ENCODE measurements around the gene PLXNB3.
A peak's percentile ranks its signal among the peaks of the same experiment; 100 is the strongest.
"Not testable (repeated sequence)": the region's sequence is repeated elsewhere in the genome, so short reads cannot be mapped to it uniquely, and the experiment has no call there.

The PLXNB3 gene

GRCh38 chrX:153763989-153764755 is at the start of gene PLXNB3:
Gene PLXNB3, plus strand, starts transcription at chrX:153764249. Its CDS starts 1,287 bp downstream, at chrX:153765536.
- DNase-seq (ENCODE audit: low read depth): peak; percentile 65

- no peak for DNase-seq (ENCODE audit: low read depth)
These were observed 49.8 kb upstream of the PLXNB3 start for GRCh38 chrX:153714256-153714655.

DNA sequence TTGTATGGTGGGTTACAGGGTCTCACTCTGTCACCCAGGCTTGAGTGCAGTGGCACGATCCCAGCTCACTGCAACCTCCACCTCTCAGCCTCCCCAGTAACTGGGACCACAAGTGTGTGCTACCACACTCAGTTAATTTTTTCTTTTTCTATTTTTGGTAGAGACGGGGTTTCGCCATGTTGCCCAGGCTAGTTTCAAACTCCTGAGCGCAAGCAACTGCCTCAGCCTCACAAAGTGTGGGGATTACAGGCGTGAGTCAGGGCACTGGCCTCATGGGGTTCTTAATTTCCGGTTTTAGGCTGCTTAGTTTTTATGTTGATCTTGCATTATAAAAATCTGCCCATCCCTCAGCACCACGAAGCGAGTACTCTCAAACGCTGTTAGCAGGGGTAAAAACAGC is 46.6 kb upstream of the PLXNB3 start:
- DNase-seq (ENCODE audit: low read depth): no peak

DNA sequence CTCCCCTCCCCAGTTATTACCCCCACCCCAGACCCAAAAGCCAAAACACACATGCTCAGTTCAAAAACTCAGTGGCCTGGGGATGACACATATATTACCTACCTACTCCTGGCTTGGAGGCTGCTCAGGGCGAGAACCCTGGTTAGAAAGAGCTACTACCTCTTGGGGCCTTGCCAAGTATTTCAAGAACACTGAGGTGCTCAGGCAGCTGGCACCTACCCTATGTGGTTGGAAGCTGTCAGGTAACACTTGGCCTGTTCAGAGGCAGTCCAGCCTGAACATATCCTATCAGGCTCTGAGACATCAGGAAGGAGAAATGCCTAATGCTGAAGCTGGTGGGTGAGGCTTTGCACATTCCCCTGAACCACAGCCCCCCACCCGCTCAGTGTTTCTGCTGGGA is 44.8 kb upstream of the PLXNB3 start:
- DNase-seq (ENCODE audit: low read depth): no peak

GRCh38 chrX:153719701-153720100 is 44.3 kb upstream of the PLXNB3 start:
- no peak for DNase-seq (ENCODE audit: low read depth)

- no peak for DNase-seq (ENCODE audit: low read depth)
These were observed 41.2 kb upstream of the PLXNB3 start for GRCh38 chrX:153722704-153723350.

DNA sequence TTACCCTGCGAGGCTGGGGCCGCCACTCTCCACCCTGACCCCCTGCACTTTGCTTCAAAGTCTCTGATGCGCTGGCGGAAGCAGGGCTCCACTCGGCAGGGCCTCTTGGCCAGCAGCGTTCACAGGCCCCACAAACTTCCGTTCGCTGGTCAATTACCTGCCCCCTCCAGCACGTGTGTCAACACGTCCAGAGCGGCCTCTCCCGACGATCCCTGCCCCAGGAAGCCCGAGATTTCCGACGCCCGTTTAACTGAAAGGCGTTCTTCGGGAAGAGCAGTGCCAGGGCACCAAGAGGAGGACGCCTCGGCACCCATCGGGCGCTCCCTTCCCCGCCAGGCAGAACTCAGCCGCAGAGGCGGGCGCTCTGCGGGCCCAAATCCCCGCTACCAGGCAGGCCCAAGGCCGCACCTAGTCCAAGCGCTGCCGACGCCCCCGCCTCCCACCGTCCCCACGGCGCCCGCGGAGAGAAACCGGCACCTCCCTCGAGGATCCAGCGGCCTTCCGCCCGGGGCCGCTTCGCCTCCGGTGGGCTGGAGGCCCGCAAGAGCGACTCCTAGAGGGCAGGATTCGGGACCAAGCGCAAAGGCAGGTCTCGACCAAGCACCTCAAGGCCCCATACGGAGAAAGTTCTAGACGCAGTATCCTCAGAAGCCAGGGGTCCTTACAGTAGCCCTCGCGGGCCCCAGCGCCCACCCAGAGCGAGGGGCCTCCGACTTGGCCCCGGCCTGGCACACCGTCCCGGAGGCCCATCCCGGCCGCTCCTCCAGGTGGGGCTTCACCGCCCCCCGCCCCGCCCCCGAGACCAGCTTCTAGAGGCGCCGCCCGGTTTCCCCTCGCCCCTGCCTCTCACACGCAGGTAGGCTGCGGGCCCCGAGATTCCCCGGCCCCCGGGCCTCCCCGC is 40.4 kb upstream of the PLXNB3 start:
- peak; percentile 61 for DNase-seq (ENCODE audit: low read depth)

DNA sequence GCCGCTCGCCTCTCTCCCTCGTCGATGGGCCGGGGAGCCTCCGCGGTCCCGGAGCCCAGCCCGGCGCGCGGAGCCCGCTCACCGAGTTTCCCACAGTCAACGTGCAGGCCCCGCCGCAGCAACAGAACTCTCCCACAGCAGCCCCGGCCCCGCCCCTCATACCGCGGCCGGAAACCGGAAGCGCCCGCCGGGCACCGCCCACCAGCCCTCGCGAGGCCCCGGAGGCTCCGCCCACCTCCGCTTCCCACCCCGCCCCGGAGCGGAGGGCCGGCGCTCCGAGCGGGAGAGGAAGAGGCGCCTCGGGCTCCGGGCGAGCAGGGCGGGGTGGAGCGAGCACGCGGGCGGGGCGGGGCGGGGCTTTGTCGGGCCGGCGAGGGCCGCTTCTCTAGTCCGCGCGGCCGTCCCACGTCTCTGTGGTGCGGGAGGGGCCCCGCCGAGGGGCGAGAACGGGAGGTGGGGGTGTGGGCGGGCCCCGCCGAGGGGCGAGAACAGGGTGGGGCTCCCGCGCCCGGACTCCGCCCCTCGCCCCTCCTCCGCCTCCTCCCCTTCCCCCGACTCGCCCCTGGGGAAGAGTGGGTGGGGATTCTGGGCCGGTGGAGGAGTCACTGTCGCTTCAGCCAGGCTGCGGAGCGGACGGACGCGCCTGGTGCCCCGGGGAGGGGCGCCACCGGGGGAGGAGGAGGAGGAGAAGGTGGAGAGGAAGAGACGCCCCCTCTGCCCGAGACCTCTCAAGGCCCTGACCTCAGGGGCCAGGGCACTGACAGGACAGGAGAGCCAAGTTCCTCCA is 39.6 kb upstream of the PLXNB3 start, which contains the start of the genes ABCD1 and BCAP31:
Gene ABCD1, plus strand, starts transcription at position 605 of the 787 bp plus-strand sequence. CDS start 411 bp downstream, outside the sequence.
Gene BCAP31, minus strand, starts transcription at position 136 of the 787 bp plus-strand sequence. CDS start 1,143 bp downstream, outside the sequence.
- DNase-seq (ENCODE audit: low read depth): peak; percentile 87

DNA sequence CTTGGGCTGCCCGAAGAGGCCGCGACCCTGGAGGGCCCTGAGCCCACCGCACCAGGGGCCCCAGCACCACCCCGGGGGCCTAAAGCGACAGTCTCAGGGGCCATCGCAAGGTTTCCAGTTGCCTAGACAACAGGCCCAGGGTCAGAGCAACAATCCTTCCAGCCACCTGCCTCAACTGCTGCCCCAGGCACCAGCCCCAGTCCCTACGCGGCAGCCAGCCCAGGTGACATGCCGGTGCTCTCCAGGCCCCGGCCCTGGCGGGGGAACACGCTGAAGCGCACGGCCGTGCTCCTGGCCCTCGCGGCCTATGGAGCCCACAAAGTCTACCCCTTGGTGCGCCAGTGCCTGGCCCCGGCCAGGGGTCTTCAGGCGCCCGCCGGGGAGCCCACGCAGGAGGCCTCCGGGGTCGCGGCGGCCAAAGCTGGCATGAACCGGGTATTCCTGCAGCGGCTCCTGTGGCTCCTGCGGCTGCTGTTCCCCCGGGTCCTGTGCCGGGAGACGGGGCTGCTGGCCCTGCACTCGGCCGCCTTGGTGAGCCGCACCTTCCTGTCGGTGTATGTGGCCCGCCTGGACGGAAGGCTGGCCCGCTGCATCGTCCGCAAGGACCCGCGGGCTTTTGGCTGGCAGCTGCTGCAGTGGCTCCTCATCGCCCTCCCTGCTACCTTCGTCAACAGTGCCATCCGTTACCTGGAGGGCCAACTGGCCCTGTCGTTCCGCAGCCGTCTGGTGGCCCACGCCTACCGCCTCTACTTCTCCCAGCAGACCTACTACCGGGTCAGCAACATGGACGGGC is 38.8 kb upstream of the PLXNB3 start:
- DNase-seq (ENCODE audit: low read depth): no peak

- no peak for DNase-seq (ENCODE audit: low read depth)
These were observed 38.2 kb upstream of the PLXNB3 start for GRCh38 chrX:153725832-153726285.

DNA sequence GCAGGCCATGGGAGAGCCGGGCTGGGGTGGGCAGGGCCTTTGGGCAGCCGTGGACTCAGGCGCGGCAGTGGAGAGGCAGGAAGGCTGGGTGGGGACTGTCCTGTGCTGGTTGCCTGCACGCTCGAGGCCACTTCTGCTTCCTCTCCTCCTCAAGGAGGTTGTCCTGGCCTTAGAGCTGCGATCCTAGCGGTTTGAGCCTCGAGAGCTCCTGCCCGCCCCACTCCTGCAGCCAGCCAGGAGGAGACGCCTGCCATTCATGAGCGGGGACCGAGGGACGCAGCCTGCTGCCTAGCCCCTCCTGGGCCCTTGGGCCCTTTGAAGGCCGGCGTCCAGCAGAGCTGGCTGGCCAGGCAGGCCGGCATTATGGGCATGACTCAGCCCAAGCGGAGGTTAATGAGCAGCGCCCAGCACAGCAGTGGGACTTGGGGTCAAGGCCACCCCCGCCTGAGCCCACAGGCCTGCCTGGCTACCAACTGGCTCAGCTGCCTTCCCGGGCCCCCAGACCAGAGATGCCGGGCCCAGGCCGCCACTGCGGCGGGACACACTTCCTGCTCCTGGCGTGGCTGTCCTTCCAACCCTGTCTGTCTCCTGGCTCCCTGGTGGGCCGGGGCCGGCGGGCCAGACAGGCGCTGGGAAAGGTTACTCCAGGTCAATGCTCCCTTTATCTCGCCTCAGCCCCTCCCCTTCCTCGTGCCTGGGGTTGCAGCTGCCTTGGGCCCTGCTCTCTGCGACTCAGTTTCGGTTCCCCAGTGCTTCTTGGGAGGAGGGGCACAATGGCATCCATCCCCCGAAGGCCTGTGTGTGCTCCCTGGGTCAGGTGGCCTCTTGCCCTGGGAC is 37.5 kb upstream of the PLXNB3 start:
- DNase-seq (ENCODE audit: low read depth): no peak

GRCh38 chrX:153727123-153727931 is 36.7 kb upstream of the PLXNB3 start:
- no peak for DNase-seq (ENCODE audit: low read depth)

- no peak for DNase-seq (ENCODE audit: low read depth)
These were observed 36.0 kb upstream of the PLXNB3 start for GRCh38 chrX:153728095-153728494.

- no peak for DNase-seq (ENCODE audit: low read depth)
These were observed 35.0 kb upstream of the PLXNB3 start for GRCh38 chrX:153728951-153729631.

DNA sequence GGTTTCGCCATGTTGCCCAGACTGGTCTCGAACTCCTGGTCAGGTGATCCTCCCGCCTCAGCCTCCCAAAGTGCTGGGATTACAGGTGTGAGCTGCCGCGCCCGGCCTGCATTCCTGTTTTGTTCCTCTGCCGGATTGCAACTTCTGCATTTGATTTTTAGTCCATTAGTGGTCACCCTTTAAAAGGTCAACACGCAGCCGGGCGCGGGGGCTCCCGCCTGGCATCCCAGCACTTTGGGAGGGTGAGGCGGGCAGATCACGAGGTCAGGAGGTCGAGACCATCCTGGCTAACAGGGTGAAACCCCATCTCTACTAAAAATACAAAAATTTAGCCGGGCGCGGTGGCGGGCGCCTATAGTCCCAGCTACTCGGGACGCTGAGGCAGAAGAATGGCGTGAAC is 33.9 kb upstream of the PLXNB3 start:
- not testable (repeated sequence) for DNase-seq (ENCODE audit: low read depth)

- DNase-seq (ENCODE audit: low read depth): no peak
These were observed 32.8 kb upstream of the PLXNB3 start for GRCh38 chrX:153731117-153731844.

DNA sequence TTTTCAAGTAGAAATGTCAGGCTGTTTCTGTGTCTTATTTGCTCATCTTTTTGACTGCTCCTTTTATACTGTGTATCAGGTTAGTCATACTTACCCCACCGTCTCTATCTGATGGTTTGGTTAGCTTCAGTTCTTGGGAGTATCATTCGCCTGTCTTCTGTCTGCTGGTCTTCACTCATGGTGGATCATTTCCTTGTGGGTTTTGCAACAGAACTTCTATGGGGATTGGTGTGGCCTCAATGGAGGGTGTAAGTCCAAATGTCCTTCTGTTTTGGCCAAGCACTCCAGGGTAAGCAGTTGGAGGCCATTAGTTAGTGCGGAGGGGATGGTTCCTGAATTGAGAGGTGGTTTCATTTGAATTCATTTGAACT is 32.2 kb upstream of the PLXNB3 start:
- DNase-seq (ENCODE audit: low read depth): no peak

DNA sequence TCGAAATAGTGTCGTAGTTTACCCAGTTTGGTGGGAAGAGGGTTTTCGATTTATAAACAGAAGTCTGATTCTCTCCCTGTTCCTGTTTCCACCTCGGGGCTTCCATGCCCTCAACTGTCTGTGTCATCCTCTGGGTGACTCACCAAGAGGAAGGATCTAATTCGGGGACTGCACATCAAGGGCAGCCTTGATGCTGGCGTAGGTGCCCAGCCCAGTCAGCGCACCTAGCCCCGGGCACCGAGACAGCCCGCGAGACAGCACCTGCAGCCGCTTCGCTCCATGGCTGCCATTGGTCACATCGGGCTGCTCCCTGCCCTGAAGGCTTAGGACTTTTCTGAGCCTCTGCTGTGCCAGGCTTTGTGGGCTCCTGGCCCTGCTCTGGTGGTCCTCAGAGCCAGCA is 31.6 kb upstream of the PLXNB3 start:
- no peak for DNase-seq (ENCODE audit: low read depth)
